Ishikawa (cell line): ENCODE measurements around the gene PKIG.

Experiments
- CEBPB ChIP-seq: IDR thresholded peaks from 2 replicates; pipeline ENCODE4 v1.6.1; 2012
- CREB1 ChIP-seq: IDR thresholded peaks from 2 replicates; pipeline ENCODE4 v1.6.1; 2012; ENCODE audit warnings: low read depth
- EGR1 ChIP-seq: IDR thresholded peaks from 2 replicates; pipeline ENCODE4 v1.6.1; 2012
- EP300 ChIP-seq: IDR thresholded peaks from 2 replicates; pipeline ENCODE4 v1.6.1; 2012; ENCODE audit warnings: borderline replicate concordance
- FOXM1 ChIP-seq: IDR thresholded peaks from 2 replicates; pipeline ENCODE4 v1.6.1; 2012; ENCODE audit warnings: low read depth, borderline replicate concordance
- MAX ChIP-seq: IDR thresholded peaks from 2 replicates; pipeline ENCODE4 v1.6.1; 2012
- NFIC ChIP-seq: IDR thresholded peaks from 2 replicates; pipeline ENCODE4 v1.6.1; 2012
- RAD21 ChIP-seq: IDR thresholded peaks from 2 replicates; pipeline ENCODE4 v1.6.1; 2012; ENCODE audit warnings: low read depth
- REST ChIP-seq: IDR thresholded peaks from 2 replicates; pipeline ENCODE4 v1.6.1; 2012; ENCODE audit warnings: low read depth, mild to moderate bottlenecking
- TAF1 ChIP-seq: IDR thresholded peaks from 2 replicates; pipeline ENCODE4 v1.6.1; 2012; ENCODE audit warnings: low read depth, mild to moderate bottlenecking
- TCF12 ChIP-seq: IDR thresholded peaks from 2 replicates; pipeline ENCODE4 v1.6.1; 2012; ENCODE audit warnings: low read depth
- TEAD4 ChIP-seq: IDR thresholded peaks from 2 replicates; pipeline ENCODE4 v1.6.1; 2012
- USF1 ChIP-seq: IDR thresholded peaks from 2 replicates; pipeline ENCODE4 v1.6.1; 2012
- YY1 ChIP-seq: IDR thresholded peaks from 2 replicates; pipeline ENCODE4 v1.6.1; 2012; ENCODE audit warnings: low read depth
- ZBTB7A ChIP-seq: IDR thresholded peaks from 2 replicates; pipeline ENCODE4 v1.6.1; 2012; ENCODE audit warnings: low read depth

The PKIG gene

GRCh38 chr20:44597930-44598329 is 15.6 kb downstream of the PKIG start:
- TF ChIP-seq YY1, result no peak
- no peak for TF ChIP-seq TCF12
- no peak for TF ChIP-seq EGR1
- TF ChIP-seq CREB1, result no peak
- TF ChIP-seq NFIC, result no peak
- no peak for TF ChIP-seq TEAD4
- no peak for TF ChIP-seq REST
- TF ChIP-seq CEBPB, result no peak

- TF ChIP-seq ZBTB7A, result no peak
- no peak for TF ChIP-seq EP300
Observed at GRCh38 chr20:44598423-44599305, 16.3 kb downstream of the PKIG start.

- no peak for TF ChIP-seq CEBPB
- no peak for TF ChIP-seq TEAD4
- no peak for TF ChIP-seq CREB1
- TF ChIP-seq NFIC, result no peak
- no peak for TF ChIP-seq TCF12
- no peak for TF ChIP-seq REST
Observed at GRCh38 chr20:44599715-44600114, 17.3 kb downstream of the PKIG start.

GRCh38 chr20:44600301-44600700 is 17.9 kb downstream of the PKIG start:
- TF ChIP-seq MAX (no peak), YY1 (no peak), NFIC (no peak), TEAD4 (no peak), USF1 (no peak), REST (no peak), EP300 (no peak), FOXM1 (no peak), TAF1 (no peak), RAD21 (no peak), CREB1 (no peak), TCF12 (no peak)

GRCh38 chr20:44600758-44601201 is 18.4 kb downstream of the PKIG start:
- no peak for TF ChIP-seq EGR1
- TF ChIP-seq EP300, result no peak
- no peak for TF ChIP-seq RAD21
- TF ChIP-seq TCF12, result no peak
- TF ChIP-seq CEBPB, result no peak
- TF ChIP-seq NFIC, result no peak

GRCh38 chr20:44601236-44601671 is 18.9 kb downstream of the PKIG start:
- TF ChIP-seq TAF1 (no peak), RAD21 (no peak), ZBTB7A (no peak), CREB1 (no peak), FOXM1 (no peak), TEAD4 (no peak), NFIC (no peak), EGR1 (no peak), REST (no peak)
